MM.1S (cell line): Measurements from ENCODE around the gene TSSK3.

Experiments used
- EZH2 ChIP-seq: fragments of 300-600 bp; sonication (generic); optimal IDR thresholded peaks from 2 replicates; pipeline ENCODE3; 2017; ENCODE audit warnings: low read depth, mild to moderate bottlenecking, antibody characterized with exemption, low read length, mixed read lengths
- EZH2phosphoT487 ChIP-seq: fragments of 300-600 bp; sonication (generic); IDR thresholded peaks from 2 replicates; pipeline ENCODE4 v1.6.1; 2018; ENCODE audit warnings: antibody characterized with exemption, low read length
- TF ChIP-seq, protein P1 (sequence below): fragments of 300-600 bp; sonication (generic); IDR thresholded peaks from 2 replicates; pipeline ENCODE4 v1.5.1; 2016; ENCODE audit warnings: antibody characterized with exemption, low read length, mixed read lengths

DNA sequence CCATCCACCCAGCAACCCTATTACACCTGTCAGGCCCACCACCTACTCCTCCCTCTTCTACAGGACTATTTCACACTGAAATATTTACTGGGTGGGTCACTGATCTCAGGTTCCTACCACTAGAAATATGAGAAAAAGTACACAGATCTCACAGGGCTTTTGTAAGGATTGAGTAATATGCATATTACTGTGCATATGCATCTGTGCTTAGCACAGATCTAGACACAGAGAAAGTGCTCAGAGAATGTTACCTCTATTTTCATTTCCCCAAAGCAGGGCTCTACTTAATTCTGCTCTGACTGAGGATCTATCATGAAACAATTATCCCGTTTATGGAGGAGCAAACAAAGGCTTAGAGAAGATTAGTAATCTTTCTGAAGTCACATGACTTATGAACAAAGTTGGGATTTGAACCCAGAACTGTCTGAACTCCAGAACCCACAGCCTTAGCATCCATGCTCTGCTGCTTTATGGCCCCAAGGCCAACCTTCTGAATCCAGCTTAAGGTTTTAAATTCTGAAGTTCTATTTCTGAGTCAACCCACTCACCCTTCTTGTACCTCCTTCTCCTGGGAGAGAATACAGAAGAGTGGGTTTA, 11.8 kb downstream of the TSSK3 start:
- no peak for TF ChIP-seq EZH2
- TF ChIP-seq, protein P1, sequence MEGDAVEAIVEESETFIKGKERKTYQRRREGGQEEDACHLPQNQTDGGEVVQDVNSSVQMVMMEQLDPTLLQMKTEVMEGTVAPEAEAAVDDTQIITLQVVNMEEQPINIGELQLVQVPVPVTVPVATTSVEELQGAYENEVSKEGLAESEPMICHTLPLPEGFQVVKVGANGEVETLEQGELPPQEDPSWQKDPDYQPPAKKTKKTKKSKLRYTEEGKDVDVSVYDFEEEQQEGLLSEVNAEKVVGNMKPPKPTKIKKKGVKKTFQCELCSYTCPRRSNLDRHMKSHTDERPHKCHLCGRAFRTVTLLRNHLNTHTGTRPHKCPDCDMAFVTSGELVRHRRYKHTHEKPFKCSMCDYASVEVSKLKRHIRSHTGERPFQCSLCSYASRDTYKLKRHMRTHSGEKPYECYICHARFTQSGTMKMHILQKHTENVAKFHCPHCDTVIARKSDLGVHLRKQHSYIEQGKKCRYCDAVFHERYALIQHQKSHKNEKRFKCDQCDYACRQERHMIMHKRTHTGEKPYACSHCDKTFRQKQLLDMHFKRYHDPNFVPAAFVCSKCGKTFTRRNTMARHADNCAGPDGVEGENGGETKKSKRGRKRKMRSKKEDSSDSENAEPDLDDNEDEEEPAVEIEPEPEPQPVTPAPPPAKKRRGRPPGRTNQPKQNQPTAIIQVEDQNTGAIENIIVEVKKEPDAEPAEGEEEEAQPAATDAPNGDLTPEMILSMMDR, result no peak
- TF ChIP-seq EZH2phosphoT487, result no peak
